Endothelial cell of umbilical vein (primary cell): ENCODE results near the gene MC2R.
"Not testable (repeated sequence)": the region's sequence is repeated elsewhere in the genome, so short reads cannot be mapped to it uniquely, and the experiment has no call there.

Experiments used
- POLR2A ChIP-seq: IDR thresholded peaks from 2 replicates; pipeline ENCODE4 v1.6.1; 2012; ENCODE audit warnings: low read depth, mild to moderate bottlenecking, control low read depth, low read length
- POLR2AphosphoS5 ChIP-seq: IDR thresholded peaks from 2 replicates; pipeline ENCODE4 v1.6.1; 2012; ENCODE audit warnings: low read depth, mild to moderate bottlenecking, control low read depth, low read length, moderate library complexity; ENCODE audit not compliant: insufficient read depth

GRCh38 chr18:13862898-13863297 is 52.4 kb downstream of the MC2R start:
- not testable (repeated sequence) for TF ChIP-seq POLR2A, POLR2AphosphoS5
